ENCODE data around the gene OTUD1.

DNA sequence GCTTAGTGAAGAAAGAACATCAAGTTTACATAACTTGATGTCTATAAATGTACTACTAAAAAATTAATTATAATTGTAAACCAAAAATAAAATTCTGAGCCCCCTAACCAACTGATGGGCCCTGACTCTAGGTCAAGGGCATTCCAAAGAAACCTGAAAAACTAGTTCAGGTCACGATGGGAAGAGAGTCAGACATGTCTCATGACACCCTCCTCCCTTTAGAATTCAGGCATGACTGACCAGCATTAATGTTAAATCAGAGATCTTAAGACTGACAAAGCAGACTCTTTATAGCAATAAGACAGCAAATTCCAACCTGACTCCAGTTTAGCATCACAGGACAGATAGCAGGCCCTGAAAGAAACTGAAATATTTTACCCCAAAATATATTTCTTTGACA lies 21.6 kb upstream of the OTUD1 start:
- TF ChIP-seq, protein P1, sequence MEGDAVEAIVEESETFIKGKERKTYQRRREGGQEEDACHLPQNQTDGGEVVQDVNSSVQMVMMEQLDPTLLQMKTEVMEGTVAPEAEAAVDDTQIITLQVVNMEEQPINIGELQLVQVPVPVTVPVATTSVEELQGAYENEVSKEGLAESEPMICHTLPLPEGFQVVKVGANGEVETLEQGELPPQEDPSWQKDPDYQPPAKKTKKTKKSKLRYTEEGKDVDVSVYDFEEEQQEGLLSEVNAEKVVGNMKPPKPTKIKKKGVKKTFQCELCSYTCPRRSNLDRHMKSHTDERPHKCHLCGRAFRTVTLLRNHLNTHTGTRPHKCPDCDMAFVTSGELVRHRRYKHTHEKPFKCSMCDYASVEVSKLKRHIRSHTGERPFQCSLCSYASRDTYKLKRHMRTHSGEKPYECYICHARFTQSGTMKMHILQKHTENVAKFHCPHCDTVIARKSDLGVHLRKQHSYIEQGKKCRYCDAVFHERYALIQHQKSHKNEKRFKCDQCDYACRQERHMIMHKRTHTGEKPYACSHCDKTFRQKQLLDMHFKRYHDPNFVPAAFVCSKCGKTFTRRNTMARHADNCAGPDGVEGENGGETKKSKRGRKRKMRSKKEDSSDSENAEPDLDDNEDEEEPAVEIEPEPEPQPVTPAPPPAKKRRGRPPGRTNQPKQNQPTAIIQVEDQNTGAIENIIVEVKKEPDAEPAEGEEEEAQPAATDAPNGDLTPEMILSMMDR (IDR thresholded peaks at IDR 0.05; ENCODE audit: poor library complexity) = no peak
- TF ChIP-seq EZH2 (IDR thresholded peaks at IDR 0.05; ENCODE audit: borderline replicate concordance) (no peak), EZH2phosphoT487 (IDR thresholded peaks at IDR 0.05; ENCODE audit: low read depth, severe bottlenecking, unreplicated experiment) (no peak)

Measured in hepatocyte (in vitro differentiated cells).